GM12873 (cell line): Measurements from ENCODE around the gene RHOT2.

Source experiments
- CTCF ChIP-seq: IDR thresholded peaks from 2 replicates; pipeline ENCODE4 v1.5.1; 2012; ENCODE audit warnings: low read depth, mild to moderate bottlenecking, moderate library complexity, low read length, control low read depth; ENCODE audit not compliant: insufficient read depth; ENCODE audit errors: missing control alignments

RHOT2 gene

GRCh38 chr16:695355-696089 lies 27.6 kb downstream of the RHOT2 start:
- TF ChIP-seq CTCF, result no peak

- TF ChIP-seq CTCF, result no peak
Measured at GRCh38 chr16:698911-699671, 31.2 kb downstream of the RHOT2 start.

GRCh38 chr16:700684-701584 lies 33.0 kb downstream of the RHOT2 start:
- TF ChIP-seq CTCF, result no peak

- no peak for TF ChIP-seq CTCF
Measured at GRCh38 chr16:702341-702740, 34.4 kb downstream of the RHOT2 start.

GRCh38 chr16:703406-703805 lies 35.5 kb downstream of the RHOT2 start:
- no peak for TF ChIP-seq CTCF

GRCh38 chr16:704047-704446 lies 36.1 kb downstream of the RHOT2 start:
- TF ChIP-seq CTCF, result no peak
